ENCODE results near the gene HELZ. TPM values are rescaled to one million over a fixed set of nuclear protein-coding genes. Genes with fewer than 3 reads are reported as not detected.

HELZ gene
- total RNA-seq, 1 donor from 2014 or later: 44.9 TPM

- H3K4me1 Mint-ChIP-seq: peaks cover 21% of the 10 kb centered on the region
- no peaks in the 10 kb centered on the region for H3K9me3 Mint-ChIP-seq
- no peaks in the 10 kb centered on the region for H4K20me1 ChIP-seq (ENCODE audit: low read depth)
- H3K4me2 ChIP-seq: no peak overlapping the region
- H3K4me3 Mint-ChIP-seq: no peak overlapping the region
- no peaks in the 10 kb centered on the region for H3K27me3 ChIP-seq
- H3K9me3 ChIP-seq (ENCODE audit: low read depth): no peaks in the 10 kb centered on the region
- peaks cover 2% of the 10 kb centered on the region for H3K36me3 Mint-ChIP-seq
- H3F3A ChIP-seq (ENCODE audit: low read depth): peaks cover 9% of the 10 kb centered on the region
- no peak overlapping the region for H3K4me3 ChIP-seq
- H3K9ac ChIP-seq: no peak overlapping the region
- DNase-seq (ENCODE audit: low spot score): no peak
- H3K27ac ChIP-seq: no peak overlapping the region
- H3K27ac Mint-ChIP-seq: no peak overlapping the region
- no peaks in the 10 kb centered on the region for H3K79me2 ChIP-seq (ENCODE audit: low read depth)
- no peak overlapping the region for H2AFZ ChIP-seq (replicated peaks)
- H3K36me3 ChIP-seq: no peaks in the 10 kb centered on the region
- H3K4me1 ChIP-seq: peaks cover 21% of the 10 kb centered on the region
- no peaks in the 10 kb centered on the region for H3K27me3 Mint-ChIP-seq (ENCODE audit: insufficient read depth, low read depth)
- TF ChIP-seq EZH2phosphoT487 (IDR thresholded peaks at IDR 0.05) (no peak), EZH2 (IDR thresholded peaks at IDR 0.05) (no peak)
- TF ChIP-seq, protein P1, sequence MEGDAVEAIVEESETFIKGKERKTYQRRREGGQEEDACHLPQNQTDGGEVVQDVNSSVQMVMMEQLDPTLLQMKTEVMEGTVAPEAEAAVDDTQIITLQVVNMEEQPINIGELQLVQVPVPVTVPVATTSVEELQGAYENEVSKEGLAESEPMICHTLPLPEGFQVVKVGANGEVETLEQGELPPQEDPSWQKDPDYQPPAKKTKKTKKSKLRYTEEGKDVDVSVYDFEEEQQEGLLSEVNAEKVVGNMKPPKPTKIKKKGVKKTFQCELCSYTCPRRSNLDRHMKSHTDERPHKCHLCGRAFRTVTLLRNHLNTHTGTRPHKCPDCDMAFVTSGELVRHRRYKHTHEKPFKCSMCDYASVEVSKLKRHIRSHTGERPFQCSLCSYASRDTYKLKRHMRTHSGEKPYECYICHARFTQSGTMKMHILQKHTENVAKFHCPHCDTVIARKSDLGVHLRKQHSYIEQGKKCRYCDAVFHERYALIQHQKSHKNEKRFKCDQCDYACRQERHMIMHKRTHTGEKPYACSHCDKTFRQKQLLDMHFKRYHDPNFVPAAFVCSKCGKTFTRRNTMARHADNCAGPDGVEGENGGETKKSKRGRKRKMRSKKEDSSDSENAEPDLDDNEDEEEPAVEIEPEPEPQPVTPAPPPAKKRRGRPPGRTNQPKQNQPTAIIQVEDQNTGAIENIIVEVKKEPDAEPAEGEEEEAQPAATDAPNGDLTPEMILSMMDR (IDR thresholded peaks at IDR 0.05): no peak
Observed at GRCh38 chr17:67071595-67071994, 173.4 kb downstream of the HELZ start.

DNA sequence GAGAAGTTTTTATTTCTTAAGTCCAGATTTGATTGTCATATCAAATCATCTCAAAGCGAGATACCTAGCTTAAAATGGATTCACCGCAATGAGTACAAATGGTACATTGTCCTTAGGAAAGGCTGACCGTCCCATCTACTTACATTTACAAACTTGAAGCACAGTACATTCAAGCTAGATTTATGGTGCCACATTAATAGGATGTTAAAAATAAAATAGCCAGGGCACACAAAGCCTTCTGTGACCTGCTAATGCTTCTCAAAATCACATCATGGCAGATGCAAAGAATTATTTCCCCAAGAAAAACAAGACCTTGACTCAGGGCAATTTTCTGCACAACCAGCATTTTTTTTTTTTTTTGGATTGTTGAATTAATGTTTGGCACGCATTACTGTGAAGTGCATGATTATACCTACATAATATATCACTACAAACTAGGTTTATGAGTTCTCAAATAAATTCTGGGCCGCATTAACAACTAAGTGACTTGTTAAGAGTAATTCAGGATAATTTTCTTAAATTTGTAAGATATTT lies 175.3 kb downstream of the HELZ start:
- Histone ChIP-seq H3K9ac (no peak overlapping the region), H3K27ac (no peak overlapping the region), H3K9me3 (ENCODE audit: low read depth) (no peaks in the 10 kb centered on the region), H3K4me2 (no peak overlapping the region), H3K79me2 (ENCODE audit: low read depth) (no peaks in the 10 kb centered on the region), H3K36me3 (no peaks in the 10 kb centered on the region), H3K27me3 (no peaks in the 10 kb centered on the region), H2AFZ (replicated peaks) (no peak overlapping the region), H3K4me3 (no peak overlapping the region), H3K4me1 (peaks cover 23% of the 10 kb centered on the region), H4K20me1 (ENCODE audit: low read depth) (no peaks in the 10 kb centered on the region), H3F3A (ENCODE audit: low read depth) (peaks cover 9% of the 10 kb centered on the region)
- no peak for TF ChIP-seq EZH2 (IDR thresholded peaks at IDR 0.05)
- TF ChIP-seq EZH2phosphoT487 (IDR thresholded peaks at IDR 0.05): no peak
- TF ChIP-seq, protein P1 (IDR thresholded peaks at IDR 0.05): no peak
- Mint-ChIP-seq H3K4me1 (peaks cover 25% of the 10 kb centered on the region), H3K9me3 (no peaks in the 10 kb centered on the region), H3K27me3 (ENCODE audit: insufficient read depth, low read depth) (no peaks in the 10 kb centered on the region), H3K4me3 (no peak overlapping the region), H3K27ac (no peak overlapping the region), H3K36me3 (peaks cover 2% of the 10 kb centered on the region)
- no peak for DNase-seq (ENCODE audit: low spot score)

DNA sequence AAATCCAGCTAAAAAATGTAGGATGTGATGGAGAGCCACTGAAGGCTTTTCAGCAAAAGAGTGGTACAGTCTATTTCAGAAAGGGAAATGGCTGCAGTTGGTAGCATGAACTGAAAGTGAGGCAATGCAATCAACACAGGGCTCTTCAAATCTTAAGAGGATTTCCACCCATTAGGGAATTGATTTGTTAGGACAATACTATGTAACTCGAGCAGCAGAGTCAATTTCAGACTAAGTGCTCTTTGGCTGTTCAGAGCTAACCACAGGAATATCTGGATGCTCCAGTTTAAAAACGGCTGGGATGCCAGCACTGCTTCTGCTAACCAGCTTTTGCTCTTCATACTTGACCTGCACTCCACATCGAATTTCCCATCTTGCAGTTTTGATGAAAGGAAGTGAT lies 176.0 kb downstream of the HELZ start:
- no peaks in the 10 kb centered on the region for H3K27me3 Mint-ChIP-seq (ENCODE audit: insufficient read depth, low read depth)
- TF ChIP-seq EZH2 (IDR thresholded peaks at IDR 0.05) (no peak), EZH2phosphoT487 (IDR thresholded peaks at IDR 0.05) (no peak)
- TF ChIP-seq, protein P1 (IDR thresholded peaks at IDR 0.05): no peak

More for the DNA sequence above, 176.0 kb downstream of the HELZ start:
- Histone ChIP-seq H3K27me3 (no peaks in the 10 kb centered on the region), H3K79me2 (ENCODE audit: low read depth) (no peaks in the 10 kb centered on the region), H3K4me1 (peaks cover 24% of the 10 kb centered on the region), H3K27ac (no peak overlapping the region), H3K9me3 (ENCODE audit: low read depth) (no peaks in the 10 kb centered on the region), H3K4me2 (peak overlapping the region; percentile 42), H3K36me3 (no peaks in the 10 kb centered on the region), H4K20me1 (ENCODE audit: low read depth) (no peaks in the 10 kb centered on the region), H2AFZ (replicated peaks) (no peak overlapping the region), H3K4me3 (no peak overlapping the region), H3F3A (ENCODE audit: low read depth) (peaks cover 9% of the 10 kb centered on the region), H3K9ac (no peak overlapping the region)
- Mint-ChIP-seq H3K4me3 (no peak overlapping the region), H3K4me1 (peaks cover 25% of the 10 kb centered on the region), H3K9me3 (no peaks in the 10 kb centered on the region), H3K27ac (no peak overlapping the region), H3K36me3 (peaks cover 2% of the 10 kb centered on the region)
- no peak for DNase-seq (ENCODE audit: low spot score)
